Measurements from ENCODE around the gene CTNND2. TPM values are rescaled to one million over a fixed set of nuclear protein-coding genes. Genes with fewer than 3 reads are reported as not detected.

CTNND2 gene
- total RNA-seq, 1 experiment from 2014 or later, result 7.0 TPM

GRCh38 chr5:11792621-11793020, 111.6 kb downstream of the CTNND2 start:
- Histone ChIP-seq H3K23ac (ENCODE audit: insufficient read length, low read depth, low read length) (no peak overlapping the region), H3K79me2 (ENCODE audit: insufficient read depth, low read length) (no peaks in the 10 kb centered on the region), H2AK5ac (ENCODE audit: insufficient read length, low read length) (no peak overlapping the region), H3K9me3 (ENCODE audit: control insufficient read depth, low read depth, low read length) (no peaks in the 10 kb centered on the region), H3K27ac (ENCODE audit: insufficient read length, low read depth, low read length) (no peak overlapping the region), H3K79me1 (ENCODE audit: insufficient read depth, low read depth, low read length, poor library complexity, severe bottlenecking) (no peaks in the 10 kb centered on the region), H2BK20ac (ENCODE audit: low read depth, low read length, poor library complexity, severe bottlenecking) (no peak overlapping the region), H4K5ac (ENCODE audit: insufficient read length, low read depth, low read length) (no peak overlapping the region), H3T11ph (ENCODE audit: low read length) (no peak overlapping the region), H2BK5ac (ENCODE audit: insufficient read length, low read length) (no peak overlapping the region), H4K20me1 (ENCODE audit: control insufficient read depth, insufficient read depth, insufficient read length) (no peaks in the 10 kb centered on the region), H3K23me2 (ENCODE audit: insufficient read length, low read depth, low read length, poor library complexity, severe bottlenecking) (no peaks in the 10 kb centered on the region), H3K18ac (ENCODE audit: insufficient read length, low read depth, low read length) (no peak overlapping the region), H2BK12ac (ENCODE audit: insufficient read length, low read depth, low read length) (no peak overlapping the region), H3K4me1 (ENCODE audit: insufficient read depth, low read length) (peaks cover 3% of the 10 kb centered on the region), H3K56ac (ENCODE audit: insufficient read length, low read depth, low read length) (no peak overlapping the region), H4K8ac (replicated peaks; ENCODE audit: insufficient read length, low read depth, low read length) (no peak overlapping the region), H3K14ac (ENCODE audit: insufficient read depth, low read length) (no peak overlapping the region), H3K27me3 (ENCODE audit: insufficient read depth, low read length) (no peaks in the 10 kb centered on the region), H3K4ac (ENCODE audit: low read depth, low read length) (no peak overlapping the region), H2AFZ (ENCODE audit: low read length) (no peak overlapping the region), H4K91ac (ENCODE audit: insufficient read length, low read depth, low read length) (no peak overlapping the region), H2BK120ac (ENCODE audit: low read depth, low read length, poor library complexity, severe bottlenecking) (no peak overlapping the region), H2BK15ac (ENCODE audit: low read depth, low read length) (no peak overlapping the region), H3K4me2 (ENCODE audit: insufficient read depth, insufficient read length, low read length) (no peak overlapping the region), H3K9ac (ENCODE audit: extremely low read depth, insufficient read length, low read length) (no peak overlapping the region)
- no peaks in the 10 kb centered on the region for H3K27me3 Mint-ChIP-seq (ENCODE audit: low read depth)
- no peaks in the 10 kb centered on the region for H3K9me3 Mint-ChIP-seq
- no peak for DNase-seq
- no peak overlapping the region for H3K4me3 Mint-ChIP-seq
- WGBS (ENCODE audit: extremely low coverage, insufficient read length, low lambda C conversion rate), result no CpG with 5 or more reads among the region's 3 CpGs
- no peaks in the 10 kb centered on the region for H3K36me3 Mint-ChIP-seq (ENCODE audit: insufficient read depth in 1 of 3, low read depth in 3 of 3)
- no peak overlapping the region for H3K27ac Mint-ChIP-seq
- H3K4me1 Mint-ChIP-seq, result peaks cover 26 to 33% of the 10 kb centered on the region in 2 experiments
- TF ChIP-seq, protein P1, sequence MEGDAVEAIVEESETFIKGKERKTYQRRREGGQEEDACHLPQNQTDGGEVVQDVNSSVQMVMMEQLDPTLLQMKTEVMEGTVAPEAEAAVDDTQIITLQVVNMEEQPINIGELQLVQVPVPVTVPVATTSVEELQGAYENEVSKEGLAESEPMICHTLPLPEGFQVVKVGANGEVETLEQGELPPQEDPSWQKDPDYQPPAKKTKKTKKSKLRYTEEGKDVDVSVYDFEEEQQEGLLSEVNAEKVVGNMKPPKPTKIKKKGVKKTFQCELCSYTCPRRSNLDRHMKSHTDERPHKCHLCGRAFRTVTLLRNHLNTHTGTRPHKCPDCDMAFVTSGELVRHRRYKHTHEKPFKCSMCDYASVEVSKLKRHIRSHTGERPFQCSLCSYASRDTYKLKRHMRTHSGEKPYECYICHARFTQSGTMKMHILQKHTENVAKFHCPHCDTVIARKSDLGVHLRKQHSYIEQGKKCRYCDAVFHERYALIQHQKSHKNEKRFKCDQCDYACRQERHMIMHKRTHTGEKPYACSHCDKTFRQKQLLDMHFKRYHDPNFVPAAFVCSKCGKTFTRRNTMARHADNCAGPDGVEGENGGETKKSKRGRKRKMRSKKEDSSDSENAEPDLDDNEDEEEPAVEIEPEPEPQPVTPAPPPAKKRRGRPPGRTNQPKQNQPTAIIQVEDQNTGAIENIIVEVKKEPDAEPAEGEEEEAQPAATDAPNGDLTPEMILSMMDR (conservative IDR thresholded peaks at IDR 0.05), result no peak
